IMR-90 (cell line): ENCODE data around the gene CDON. TPM values are rescaled to one million over a fixed set of nuclear protein-coding genes. Genes with fewer than 3 reads are reported as not detected.

Experiments
- ATAC-seq: fragments of 200-7000 bp; cut with Tn5 transposase; 2 replicates; pipeline ENCODE4 v1.9.1; 2020; ENCODE audit warnings: low read depth, mild to moderate bottlenecking, moderate library complexity
- BruUV-seq: library from RNA; stranded (reverse); fragments of 400-500 nt; replicated peaks from 2 replicates; lab custom pipeline; 2021; lab: Mats Ljungman, UMichigan
- CTCF ChIA-PET: fragments of 300-600 bp; formaldehyde crosslinking; extraction: SDS; loops from one replicate; lab custom pipeline; 2021; ENCODE audit warnings: antibody characterized with exemption; lab: Yijun Ruan, JAX
- POLR2A ChIA-PET: fragments of 300-600 bp; sonication (Branson Sonifier 250); formaldehyde crosslinking; loops from one replicate; lab custom pipeline; 2022; ENCODE audit warnings: antibody characterized with exemption; ENCODE audit not compliant: unreplicated experiment; lab: Charles Lee
- DNase-seq: peaks from one replicate; pipeline ENCODE4 v3.0.0; 2013
- H2AFZ ChIP-seq: replicated peaks from 2 replicates; pipeline ENCODE3; 2013; ENCODE audit warnings: low read length, mild to moderate bottlenecking; ENCODE audit not compliant: poor library complexity
- H2AK5ac ChIP-seq: 2 replicates; pipeline ENCODE4 v1.6.1; 2013; ENCODE audit warnings: low read depth, low read length, inconsistent platforms
- H2AK9ac ChIP-seq: replicated peaks from 2 replicates; pipeline ENCODE3; 2013; ENCODE audit warnings: mild to moderate bottlenecking, low read depth, low read length, moderate library complexity; ENCODE audit not compliant: poor library complexity
- H2BK120ac ChIP-seq: 2 replicates; pipeline ENCODE4 v1.6.1; 2013; ENCODE audit warnings: low read depth, low read length, inconsistent platforms
- H2BK15ac ChIP-seq: 3 replicates; pipeline ENCODE4 v1.6.1; 2013; ENCODE audit warnings: low read depth, low read length, inconsistent platforms
- H2BK20ac ChIP-seq: 2 replicates; pipeline ENCODE4 v1.6.1; 2013; ENCODE audit warnings: low read depth, mild to moderate bottlenecking, inconsistent platforms, low read length, moderate library complexity
- H2BK5ac ChIP-seq: 2 replicates; pipeline ENCODE4 v1.6.1; 2013; ENCODE audit warnings: mild to moderate bottlenecking, low read depth, low read length, inconsistent platforms; ENCODE audit not compliant: poor library complexity, severe bottlenecking
- H3K14ac ChIP-seq: replicated peaks from 2 replicates; pipeline ENCODE4 v1.6.1; 2013; ENCODE audit warnings: low read depth, low read length, inconsistent platforms
- H3K18ac ChIP-seq: 2 replicates; pipeline ENCODE4 v1.6.1; 2013; ENCODE audit warnings: low read depth, low read length, control low read depth
- H3K23ac ChIP-seq: 2 replicates; pipeline ENCODE4 v1.6.1; 2013; ENCODE audit warnings: low read depth, low read length, inconsistent platforms
- H3K27ac ChIP-seq: 2 replicates; pipeline ENCODE4 v1.5.1; 2013; ENCODE audit warnings: mild to moderate bottlenecking, control low read depth, low read length; ENCODE audit not compliant: insufficient read depth
- H3K27me3 ChIP-seq: 2 replicates; pipeline ENCODE4 v1.6.1; 2013; ENCODE audit warnings: low read length; ENCODE audit not compliant: control insufficient read depth, insufficient read depth
- H3K36me3 ChIP-seq: 2 replicates; pipeline ENCODE4 v1.6.1; 2013; ENCODE audit warnings: low read length, mixed read lengths; ENCODE audit not compliant: control insufficient read depth, insufficient read depth
- H3K4ac ChIP-seq: 2 replicates; pipeline ENCODE4 v1.6.1; 2013; ENCODE audit warnings: low read depth, low read length, inconsistent platforms
- H3K4me1 ChIP-seq: 2 replicates; pipeline ENCODE4 v1.6.1; 2013; ENCODE audit warnings: low read length, mixed read lengths; ENCODE audit not compliant: control insufficient read depth, insufficient read depth
- H3K4me2 ChIP-seq: 2 replicates; pipeline ENCODE4 v1.6.1; 2013; ENCODE audit warnings: low read depth, mild to moderate bottlenecking, control low read depth, low read length, moderate library complexity
- H3K4me3 ChIP-seq: 2 replicates; pipeline ENCODE4 v1.5.1; 2013; ENCODE audit warnings: low read depth, mild to moderate bottlenecking, control low read depth, low read length, moderate library complexity; ENCODE audit not compliant: insufficient read depth
- H3K56ac ChIP-seq: 2 replicates; pipeline ENCODE4 v1.6.1; 2013; ENCODE audit warnings: low read length, inconsistent platforms; ENCODE audit not compliant: insufficient read depth; ENCODE audit errors: extremely low read depth
- H3K79me1 ChIP-seq, 2 experiments: 2 replicates each; pipeline ENCODE4 v1.6.1; 2013; ENCODE audit warnings: low read length in 2 of 2, inconsistent platforms in 1 of 2, low read depth in 1 of 2
- H3K9ac ChIP-seq: 2 replicates; pipeline ENCODE4 v1.6.1; 2013; ENCODE audit warnings: low read depth, low read length, control low read depth
- H3K9me1 ChIP-seq: 2 replicates; pipeline ENCODE4 v1.6.1; 2013; ENCODE audit warnings: low read length, inconsistent platforms; ENCODE audit not compliant: insufficient read depth
- H3K9me3 ChIP-seq: 2 replicates; pipeline ENCODE4 v1.6.1; 2013; ENCODE audit warnings: low read length; ENCODE audit not compliant: control insufficient read depth, insufficient read depth
- H4K20me1 ChIP-seq: 2 replicates; pipeline ENCODE4 v1.6.1; 2013; ENCODE audit warnings: low read length, inconsistent platforms; ENCODE audit not compliant: insufficient read depth
- H4K5ac ChIP-seq: 2 replicates; pipeline ENCODE4 v1.6.1; 2013; ENCODE audit warnings: mild to moderate bottlenecking, low read depth, low read length, control low read depth
- H4K8ac ChIP-seq, 2 experiments: 2 replicates each; pipeline ENCODE4 v1.6.1; 2013; ENCODE audit warnings: low read depth in 2 of 2, low read length in 2 of 2, control low read depth in 1 of 2, inconsistent platforms in 1 of 2
- H4K91ac ChIP-seq: 2 replicates; pipeline ENCODE4 v1.6.1; 2013; ENCODE audit warnings: low read depth, low read length, inconsistent platforms; ENCODE audit not compliant: insufficient read depth
- BHLHE40 ChIP-seq: fragments of 150-350 bp; IDR thresholded peaks from 2 replicates; pipeline ENCODE4 v1.6.1; 2016; ENCODE audit warnings: mild to moderate bottlenecking, low read depth, low read length
- CEBPB ChIP-seq: IDR thresholded peaks from 2 replicates; pipeline ENCODE4 v1.6.1; 2012; ENCODE audit warnings: low read depth, low read length, improper control_type of control experiment
- CHD1 ChIP-seq: IDR thresholded peaks from 2 replicates; pipeline ENCODE4 v1.6.1; 2012; ENCODE audit warnings: low read depth, low read length, improper control_type of control experiment
- ELK1 ChIP-seq: fragments of 150-350 bp; IDR thresholded peaks from 2 replicates; pipeline ENCODE4 v1.6.1; 2016; ENCODE audit warnings: low read depth, mild to moderate bottlenecking, low read length, moderate library complexity, borderline replicate concordance
- MAZ ChIP-seq: IDR thresholded peaks from 2 replicates; pipeline ENCODE4 v1.6.1; 2012; ENCODE audit warnings: low read depth, mild to moderate bottlenecking, low read length, improper control_type of control experiment, moderate library complexity, borderline replicate concordance
- NFE2L2 ChIP-seq: fragments of 150-350 bp; IDR thresholded peaks from 2 replicates; pipeline ENCODE4 v1.6.1; 2016; ENCODE audit warnings: low read depth, mild to moderate bottlenecking, low read length
- RCOR1 ChIP-seq: IDR thresholded peaks from 2 replicates; pipeline ENCODE4 v1.6.1; 2012; ENCODE audit warnings: mild to moderate bottlenecking, low read length, improper control_type of control experiment; ENCODE audit not compliant: insufficient replicate concordance
- SMC3 ChIP-seq: fragments of 150-350 bp; IDR thresholded peaks from 2 replicates; pipeline ENCODE4 v1.6.1; 2016; ENCODE audit warnings: low read depth, mild to moderate bottlenecking, antibody characterized with exemption, low read length, moderate library complexity
- WGBS, 2 experiments: methylation state at CpG; one replicate each; pipeline versions ENCODE4 v1.1.5 to v1.1.7; 2013; ENCODE audit warnings: missing lambda C conversion rate in 2 of 2; ENCODE audit not compliant: insufficient read length in 1 of 2; ENCODE audit errors: extremely low coverage in 2 of 2; 5-methylcytosine and 5-hydroxymethylcytosine counted together
- dilution Hi-C: fragments of 300-500 bp; cut with HindIII; formaldehyde crosslinking; loops from one replicate; pipeline ENCODE4 v1.14.3; 2018; ENCODE audit warnings: low sequenced_read_pairs; ENCODE audit not compliant: unreplicated experiment
- in situ Hi-C: fragments of 300-500 bp; cut with MboI; formaldehyde crosslinking; loops from 3 replicates; pipeline ENCODE4 v1.14.3; 2019; ENCODE audit warnings: low sequenced_read_pairs, inconsistent platforms, mixed read lengths
- intact Hi-C: fragments of 100-400 bp; cut with micrococcal nuclease; formaldehyde crosslinking; loops from 2 replicates; pipeline ENCODE4 v1.10.0; 2022
- polyA plus RNA-seq, 3 experiments: library from polyadenylated mRNA; depleted of rRNA; stranded (reverse); fragments of >200 nt; gene quantifications; 2 replicates each; pipeline ENCODE4 v1.2.3, GENCODE V29; 2012; ENCODE audit warnings: low replicate concordance in 1 of 3
- total RNA-seq: library from RNA; depleted of rRNA; stranded (reverse); fragments of >200 nt; gene quantifications from 2 replicates; pipeline ENCODE4 v1.2.3, GENCODE V29; 2012

Gene CDON
- total and polyA plus RNA-seq, 2 of the 4 experiments (the other 2 are of a cell fraction) = 1.2 to 3.8 TPM

- H3K18ac ChIP-seq = no peak overlapping the region
- WGBS, 2 experiments = 62% methylated on average over 3 of the region's 12 CpGs; no CpG with 5 or more reads in 1 of the 2 experiments
- no TSS peak for BruUV-seq
- no peak overlapping the region for H2AFZ ChIP-seq
- no peaks in the 10 kb centered on the region for H3K36me3 ChIP-seq
- no peak overlapping the region for H3K9ac ChIP-seq
- H4K20me1 ChIP-seq = no peaks in the 10 kb centered on the region
- H3K9me3 ChIP-seq = no peaks in the 10 kb centered on the region
- ATAC-seq = no peak
- H2BK5ac ChIP-seq = no peak overlapping the region
- dilution Hi-C loops (no loop called here), in situ Hi-C loops (no loop called here), intact Hi-C loops (no loop called here)
- no peak overlapping the region for H4K5ac ChIP-seq
- no peak overlapping the region for H2BK120ac ChIP-seq
- ChIA-PET POLR2A (no interaction called here), CTCF (interaction anchor here (1.2 kb wide), 1 partner anchor 9 kb away, joined by 3 read pairs; no protein-coding TSS in a partner anchor)
- H3K23ac ChIP-seq = no peak overlapping the region
- no peak overlapping the region for H3K27ac ChIP-seq
- DNase-seq = no peak
- TF ChIP-seq NFE2L2 = no peak
- TF ChIP-seq CHD1 = no peak
- TF ChIP-seq RCOR1 = no peak
- TF ChIP-seq BHLHE40 = no peak
- TF ChIP-seq ELK1 = no peak
- TF ChIP-seq CEBPB = no peak
- TF ChIP-seq MAZ = no peak
- TF ChIP-seq SMC3 = no peak
- peaks cover 33% of the 10 kb centered on the region for H3K27me3 ChIP-seq
- H4K91ac ChIP-seq = no peak overlapping the region
- no peaks in the 10 kb centered on the region for H3K79me1 ChIP-seq
- no peak overlapping the region for H3K56ac ChIP-seq
- no peaks in the 10 kb centered on the region for H3K9me1 ChIP-seq
- H3K4me3 ChIP-seq = no peak overlapping the region
- H4K8ac ChIP-seq = no peak overlapping the region
- no peak overlapping the region for H3K4me2 ChIP-seq
- H3K4me1 ChIP-seq = no peaks in the 10 kb centered on the region; the same call in 1 of the 2 replicates
- H3K4ac ChIP-seq = no peak overlapping the region
- H2BK15ac ChIP-seq = no peak overlapping the region
- H3K14ac ChIP-seq = no peak overlapping the region
- H2AK9ac ChIP-seq = no peak overlapping the region
- H2BK20ac ChIP-seq = no peak overlapping the region
- H2AK5ac ChIP-seq = no peak overlapping the region
These were observed 129.4 kb downstream of the CDON start for GRCh38 chr11:125933030-125933813.
